Measurements from ENCODE around the gene EEF1E1. TPM values are rescaled to one million over a fixed set of nuclear protein-coding genes. Genes with fewer than 3 reads are reported as not detected.

The EEF1E1 gene
- polyA plus RNA-seq, 6 donors from 2014 or later: 59.3 to 98.1 (median 61.6) TPM

DNA sequence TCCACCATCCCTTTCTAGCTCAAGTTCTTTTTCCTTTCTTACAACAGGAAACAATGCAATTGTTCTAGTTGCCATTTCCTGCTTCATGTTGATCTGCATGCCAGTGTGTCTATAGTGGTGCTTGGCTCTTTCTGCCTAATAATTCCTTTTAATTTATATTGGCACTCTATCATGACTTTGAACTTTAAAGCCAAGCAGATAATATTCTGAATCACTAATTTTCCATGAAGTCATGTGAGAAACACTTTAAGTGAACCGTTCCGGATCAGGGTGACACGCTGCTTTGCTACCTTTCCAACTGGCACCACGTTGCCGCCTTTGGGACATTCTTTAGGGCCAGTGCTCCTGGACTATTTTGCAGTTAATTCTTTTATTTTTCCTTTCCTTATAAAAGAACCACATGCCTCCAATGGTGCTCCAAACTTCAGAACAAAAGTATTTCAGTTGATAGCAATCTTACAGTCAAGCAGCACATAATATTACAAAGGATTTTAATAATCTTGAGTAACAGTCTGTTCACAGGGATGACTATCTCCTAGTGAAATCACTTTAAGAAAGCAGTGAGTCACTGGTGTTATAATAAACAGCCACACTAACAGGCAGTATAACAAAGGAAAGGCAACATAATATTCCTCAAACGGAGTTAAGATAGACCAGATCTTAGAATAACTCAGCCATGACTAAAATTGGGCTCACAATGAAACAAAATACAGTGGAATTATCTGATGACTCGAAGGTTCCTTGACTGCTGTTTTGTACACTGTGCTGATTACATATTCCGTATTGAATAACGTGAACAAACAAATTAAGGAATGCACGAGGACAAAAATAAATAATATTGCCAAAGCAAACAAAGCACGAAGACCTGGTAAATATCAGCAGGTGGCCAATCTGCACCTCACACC is 19.1 kb downstream of the EEF1E1 start:
- Mint-ChIP-seq H3K4me3 (no peak overlapping the region), H3K27ac (peak overlapping the region in 1 of 6 donors; percentile 80), H3K36me3 (peaks cover 25 to 26% of the 10 kb centered on the region in 2 donors), H3K4me1 (peaks cover 4 to 21% (median 15%) of the 10 kb centered on the region in 3 donors), H3K9me3 (peaks cover 0 to 4% (median 0%) of the 10 kb centered on the region in 7 donors), H3K27me3 (no peaks in the 10 kb centered on the region)
- DNase-seq (no peak), ATAC-seq (ENCODE audit: low read depth in 2 of 2) (no peak)

DNA sequence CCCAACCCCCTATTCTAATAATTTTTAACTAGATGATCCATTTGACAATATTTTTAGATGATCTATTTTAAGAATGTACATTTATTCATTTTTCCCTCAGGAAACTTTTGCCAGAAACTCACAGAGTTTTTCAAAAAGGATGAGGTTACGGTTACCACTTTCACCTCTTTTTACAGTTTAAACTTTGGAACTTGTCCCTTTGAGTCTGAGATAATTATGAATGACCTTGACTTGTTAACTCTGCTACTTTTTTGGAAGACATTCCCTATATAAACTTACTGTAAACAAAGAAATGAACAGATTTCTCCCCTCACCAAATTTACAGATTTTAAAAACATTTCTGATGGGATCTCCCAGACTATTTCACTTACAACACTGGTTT is 19.8 kb downstream of the EEF1E1 start:
- Mint-ChIP-seq H3K4me1 (peaks cover 4 to 21% (median 11%) of the 10 kb centered on the region in 3 donors), H3K9me3 (peaks cover 0 to 4% (median 0%) of the 10 kb centered on the region in 7 donors), H3K27me3 (no peaks in the 10 kb centered on the region), H3K4me3 (no peak overlapping the region), H3K27ac (peak overlapping the region in 1 of 6 donors; percentile 80), H3K36me3 (peaks cover 20 to 21% of the 10 kb centered on the region in 2 donors)
- ATAC-seq (ENCODE audit: low read depth in 2 of 2) (no peak), DNase-seq (no peak)

DNA sequence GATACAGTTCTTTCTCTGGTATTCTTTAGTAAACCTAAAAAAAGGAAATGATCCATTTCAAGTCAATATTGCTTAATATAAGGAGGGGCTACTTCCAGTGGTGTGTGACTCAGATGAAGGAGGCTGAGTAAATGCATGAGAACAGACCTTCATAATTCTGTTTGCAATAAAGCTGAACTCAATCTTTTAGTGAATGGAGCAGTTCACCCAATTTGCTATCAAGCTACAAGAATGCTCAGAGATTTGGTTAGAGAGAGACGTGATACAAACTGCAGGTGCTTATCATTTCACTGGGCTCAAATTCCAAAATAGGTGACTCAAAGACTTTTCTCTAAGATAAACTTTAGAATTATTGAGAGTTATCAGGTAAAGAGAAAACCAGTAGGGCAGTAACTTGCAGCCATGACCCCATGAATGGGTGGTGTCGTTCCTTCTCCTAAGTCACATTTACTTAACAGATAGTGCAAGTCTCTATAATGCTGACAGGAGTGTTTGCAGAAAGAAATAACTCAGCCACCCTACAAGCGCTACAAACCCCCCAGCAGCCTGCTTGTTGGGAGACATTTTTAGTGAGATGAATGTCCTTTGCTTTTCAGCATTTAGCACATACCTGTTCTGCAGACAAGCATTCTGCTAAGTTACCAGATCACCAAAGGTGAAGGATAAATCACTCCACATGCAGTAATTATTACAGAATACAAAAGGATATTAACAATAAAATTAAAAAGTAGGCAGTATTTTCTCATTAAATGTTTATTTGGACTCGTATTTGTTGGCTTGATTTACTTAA is 21.8 kb downstream of the EEF1E1 start:
- peak overlapping the region in 1 of 8 donors; percentile 31 for H3K4me3 Mint-ChIP-seq
- no peak for ATAC-seq (ENCODE audit: low read depth in 2 of 2)
- H3K36me3 Mint-ChIP-seq: peaks cover 7 to 12% of the 10 kb centered on the region in 2 donors
- DNase-seq: no peak
- peaks cover 11 to 15% (median 14%) of the 10 kb centered on the region in 3 donors for H3K4me1 Mint-ChIP-seq
- no peak overlapping the region for H3K27ac Mint-ChIP-seq
- peaks cover 0 to 2% (median 0%) of the 10 kb centered on the region in 7 donors for H3K9me3 Mint-ChIP-seq
- H3K27me3 Mint-ChIP-seq: no peaks in the 10 kb centered on the region

DNA sequence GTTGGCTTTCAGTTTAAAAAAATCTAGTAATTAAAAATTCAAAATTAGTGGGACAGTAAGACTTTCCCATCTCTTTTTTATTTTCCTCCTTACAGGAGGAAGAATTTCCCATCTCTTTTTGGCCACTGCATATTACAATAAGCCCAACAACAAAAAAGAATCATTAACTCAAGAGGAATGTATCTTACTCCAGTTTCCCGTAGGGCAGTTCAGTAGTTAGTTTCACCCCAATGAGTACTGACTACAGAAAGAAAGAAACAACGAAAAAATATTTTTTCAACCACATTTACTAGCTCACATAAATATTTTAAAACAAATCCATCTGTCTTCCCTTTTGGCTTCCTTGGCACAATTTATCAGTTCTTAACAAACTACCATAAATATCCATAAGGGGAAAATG is 23.2 kb downstream of the EEF1E1 start:
- ATAC-seq (ENCODE audit: low read depth in 2 of 2): no peak
- H3K9me3 Mint-ChIP-seq: peaks cover 0 to 2% (median 0%) of the 10 kb centered on the region in 7 donors

DNA sequence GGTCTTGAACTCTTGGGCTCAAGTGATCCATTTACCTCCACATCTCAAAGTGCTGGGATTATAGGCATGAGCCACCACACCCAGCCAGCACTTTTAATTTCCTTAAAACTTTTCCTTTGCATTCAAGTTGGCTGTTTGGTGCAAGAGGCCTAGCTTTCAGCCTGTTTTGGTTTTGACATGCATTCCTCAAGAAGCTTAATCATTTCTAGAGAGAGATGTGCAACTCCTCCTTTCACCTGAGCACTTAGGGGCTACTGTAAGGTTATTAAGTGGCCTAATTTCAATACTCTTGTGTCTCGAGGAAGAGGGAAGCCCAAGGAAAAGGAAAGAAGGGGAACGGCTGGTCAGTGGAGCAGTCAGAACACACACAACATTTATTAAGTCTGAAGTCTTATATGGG is 24.4 kb downstream of the EEF1E1 start:
- Mint-ChIP-seq H3K36me3 (peaks cover 7 to 17% of the 10 kb centered on the region in 2 donors), H3K9me3 (peaks cover 0 to 2% (median 0%) of the 10 kb centered on the region in 7 donors), H3K27me3 (no peaks in the 10 kb centered on the region), H3K4me3 (no peak overlapping the region), H3K4me1 (peaks cover 13 to 15% (median 14%) of the 10 kb centered on the region in 3 donors), H3K27ac (peak overlapping the region in 1 of 6 donors; percentile 9)
- ATAC-seq (ENCODE audit: low read depth in 2 of 2): no peak
- no peak for DNase-seq

More for the DNA sequence above, 23.2 kb downstream of the EEF1E1 start:
- Mint-ChIP-seq H3K36me3 (peaks cover 7 to 17% of the 10 kb centered on the region in 2 donors), H3K27me3 (no peaks in the 10 kb centered on the region), H3K4me3 (no peak overlapping the region), H3K27ac (no peak overlapping the region), H3K4me1 (peaks cover 13 to 15% (median 14%) of the 10 kb centered on the region in 3 donors)
- DNase-seq: no peak

DNA sequence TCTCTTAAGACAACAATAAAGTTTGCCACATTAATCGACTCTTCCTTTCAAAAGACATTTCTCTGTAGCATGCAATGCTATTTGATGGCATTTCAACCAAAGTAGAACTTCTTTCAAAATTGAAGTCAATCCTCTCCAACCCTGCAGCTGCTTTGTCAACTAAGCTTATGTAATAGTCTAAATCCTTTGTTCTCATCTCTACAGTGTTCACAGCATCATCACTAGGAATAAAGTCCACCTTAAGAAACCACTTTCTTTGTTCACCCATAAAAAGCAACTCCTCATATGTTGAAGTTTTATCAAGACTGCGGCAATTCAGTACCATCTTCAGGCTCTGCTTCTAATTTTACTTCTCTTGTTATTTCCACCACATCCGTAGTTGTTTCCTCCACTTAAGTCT is 26.6 kb downstream of the EEF1E1 start:
- ATAC-seq (ENCODE audit: low read depth in 2 of 2) (no peak), DNase-seq (no peak)
- H3K27ac Mint-ChIP-seq: peak overlapping the region in 1 of 6 donors; percentile 28
- H3K9me3 Mint-ChIP-seq: peaks cover 0 to 2% (median 0%) of the 10 kb centered on the region in 7 donors
- H3K36me3 Mint-ChIP-seq: peaks cover 4 to 13% of the 10 kb centered on the region in 2 donors
- no peak overlapping the region for H3K4me3 Mint-ChIP-seq
- peaks cover 9 to 13% (median 12%) of the 10 kb centered on the region in 3 donors for H3K4me1 Mint-ChIP-seq
- H3K27me3 Mint-ChIP-seq: no peaks in the 10 kb centered on the region

DNA sequence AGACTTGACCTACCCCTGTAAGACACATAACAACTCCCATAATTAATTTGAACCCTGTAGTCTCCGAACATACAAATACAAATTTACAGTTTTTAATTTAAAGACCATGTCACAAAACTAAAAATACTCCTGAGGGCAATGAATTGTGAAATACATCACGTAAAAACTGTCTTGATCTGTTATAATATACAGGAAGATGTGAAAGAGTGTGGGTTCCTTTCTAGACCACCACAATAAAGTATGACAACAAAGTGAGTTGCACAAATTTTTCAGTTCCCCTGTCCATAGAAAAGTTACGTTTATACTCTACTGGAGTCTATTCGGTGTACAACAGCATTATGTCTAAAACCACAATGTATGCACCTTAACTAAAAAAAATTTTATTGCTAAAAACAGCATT is 27.2 kb downstream of the EEF1E1 start:
- Mint-ChIP-seq H3K4me3 (no peak overlapping the region), H3K4me1 (peaks cover 5 to 11% (median 7%) of the 10 kb centered on the region in 3 donors), H3K27me3 (no peaks in the 10 kb centered on the region), H3K9me3 (peaks cover 0 to 2% (median 0%) of the 10 kb centered on the region in 7 donors), H3K36me3 (peaks cover 0 to 13% of the 10 kb centered on the region in 2 donors), H3K27ac (no peak overlapping the region)
- no peak for ATAC-seq (ENCODE audit: low read depth in 2 of 2)
- DNase-seq: no peak

DNA sequence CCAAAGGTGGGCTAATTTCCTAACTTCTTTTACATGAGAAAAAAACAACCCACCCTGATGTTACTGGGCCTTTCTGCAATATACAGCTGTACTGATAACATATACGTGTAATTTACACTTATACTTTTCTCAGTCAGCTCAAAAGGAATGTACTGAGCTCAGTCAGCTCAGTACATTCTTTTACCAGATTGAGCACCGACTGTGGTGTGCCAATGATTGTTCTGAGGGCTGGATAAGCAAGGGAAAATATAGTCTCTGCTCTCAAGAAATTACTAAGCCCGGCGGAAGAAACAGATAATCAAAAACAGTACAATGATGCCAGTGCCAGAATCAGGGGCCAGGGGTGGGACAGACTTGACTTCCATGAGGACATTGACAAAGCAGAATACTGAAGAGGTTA is 28.1 kb downstream of the EEF1E1 start:
- H3K36me3 Mint-ChIP-seq: peaks cover 0 to 13% of the 10 kb centered on the region in 2 donors
- no peak overlapping the region for H3K27ac Mint-ChIP-seq
- DNase-seq: no peak
- no peak overlapping the region for H3K4me3 Mint-ChIP-seq
- peaks cover 0 to 2% (median 0%) of the 10 kb centered on the region in 7 donors for H3K9me3 Mint-ChIP-seq
- ATAC-seq (ENCODE audit: low read depth in 2 of 2): no peak
- H3K27me3 Mint-ChIP-seq: no peaks in the 10 kb centered on the region
- H3K4me1 Mint-ChIP-seq: peaks cover 0 to 11% (median 7%) of the 10 kb centered on the region in 3 donors

DNA sequence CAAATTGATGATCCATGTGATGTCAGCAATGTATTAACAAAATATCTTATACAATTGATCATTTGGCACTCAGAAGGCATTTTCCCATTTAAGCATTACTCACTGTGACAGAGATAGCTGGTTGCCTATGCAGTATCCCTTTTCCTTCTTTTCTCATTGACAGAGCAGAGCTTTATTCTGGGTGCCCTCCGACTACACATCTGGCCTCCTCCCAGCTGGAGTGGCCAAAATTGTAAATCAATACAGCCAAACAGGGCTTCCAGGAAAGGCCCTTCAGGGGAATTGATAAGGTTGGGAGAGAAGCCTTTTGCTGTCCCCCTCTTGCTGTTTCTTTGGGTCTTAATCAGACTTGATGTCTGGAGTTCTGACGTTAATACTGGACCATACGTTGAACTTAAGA is 28.6 kb downstream of the EEF1E1 start:
- no peak for ATAC-seq (ENCODE audit: low read depth in 2 of 2)
- H3K4me3 Mint-ChIP-seq: no peak overlapping the region
- peaks cover 0 to 2% (median 0%) of the 10 kb centered on the region in 7 donors for H3K9me3 Mint-ChIP-seq
- no peak overlapping the region for H3K27ac Mint-ChIP-seq
- DNase-seq: no peak
- H3K4me1 Mint-ChIP-seq: peaks cover 0 to 11% (median 7%) of the 10 kb centered on the region in 3 donors
- H3K36me3 Mint-ChIP-seq: peaks cover 0 to 13% of the 10 kb centered on the region in 2 donors
- H3K27me3 Mint-ChIP-seq: no peaks in the 10 kb centered on the region

DNA sequence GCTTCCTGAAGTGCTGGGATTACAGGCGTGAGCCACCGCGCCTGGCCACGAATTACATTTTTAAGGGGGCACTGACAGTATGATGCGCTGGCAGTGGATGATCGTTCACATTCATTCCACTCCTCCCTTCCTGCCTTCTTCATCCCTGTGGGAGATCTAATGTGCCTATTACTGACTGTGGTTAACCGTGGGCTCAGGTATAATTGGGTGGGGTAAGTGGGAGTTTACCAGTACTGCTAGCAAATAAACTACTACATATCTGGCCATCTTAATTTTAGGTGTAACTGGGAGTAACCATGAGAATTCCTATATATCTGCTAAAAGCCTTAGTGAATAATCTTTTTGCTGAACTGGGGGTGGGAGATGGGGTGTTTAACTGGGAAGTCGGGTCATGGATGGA is 31.6 kb downstream of the EEF1E1 start:
- DNase-seq (no peak), ATAC-seq (ENCODE audit: low read depth in 2 of 2) (no peak)
- Mint-ChIP-seq H3K27me3 (no peaks in the 10 kb centered on the region), H3K36me3 (peaks cover 0 to 5% of the 10 kb centered on the region in 2 donors), H3K4me1 (peaks cover 0 to 3% (median 1%) of the 10 kb centered on the region in 3 donors), H3K9me3 (no peaks in the 10 kb centered on the region), H3K27ac (no peak overlapping the region), H3K4me3 (no peak overlapping the region)

DNA sequence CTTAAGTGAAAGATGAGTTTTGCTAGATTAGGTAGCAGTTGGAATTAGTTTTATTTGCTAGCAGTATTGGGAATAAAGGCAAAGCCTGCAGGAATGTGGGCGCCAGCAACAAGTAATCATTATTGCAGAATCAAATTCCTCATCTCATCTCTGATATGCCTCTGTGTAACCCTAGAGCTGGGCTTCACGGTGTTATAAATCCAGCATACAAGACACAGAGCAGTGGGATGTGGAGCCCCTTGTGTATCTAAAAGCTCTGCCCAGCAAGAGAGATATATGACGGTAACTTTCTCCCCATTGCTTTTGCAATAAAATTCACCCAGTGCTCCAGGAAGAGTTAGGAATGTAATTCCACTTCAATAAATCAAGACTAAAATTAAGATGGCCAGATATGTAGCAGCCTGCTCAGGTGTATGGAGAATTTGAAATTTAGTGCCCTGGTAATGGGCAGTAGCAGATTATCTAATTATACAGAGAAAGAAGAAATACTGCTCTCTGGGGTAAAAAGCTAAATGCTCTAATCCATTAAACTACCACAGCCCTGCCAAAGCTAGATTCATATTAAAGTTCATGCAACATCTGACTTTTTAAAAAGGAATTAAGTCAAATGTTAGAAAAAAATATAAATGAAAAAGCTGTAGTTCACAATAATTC is 32.6 kb downstream of the EEF1E1 start:
- Mint-ChIP-seq H3K27me3 (no peaks in the 10 kb centered on the region), H3K27ac (no peak overlapping the region), H3K4me1 (peaks cover 0 to 9% (median 0%) of the 10 kb centered on the region in 3 donors), H3K4me3 (peak overlapping the region in 1 of 8 donors; percentile 7), H3K36me3 (no peaks in the 10 kb centered on the region), H3K9me3 (no peaks in the 10 kb centered on the region)
- DNase-seq: no peak
- no peak for ATAC-seq (ENCODE audit: low read depth in 2 of 2)

DNA sequence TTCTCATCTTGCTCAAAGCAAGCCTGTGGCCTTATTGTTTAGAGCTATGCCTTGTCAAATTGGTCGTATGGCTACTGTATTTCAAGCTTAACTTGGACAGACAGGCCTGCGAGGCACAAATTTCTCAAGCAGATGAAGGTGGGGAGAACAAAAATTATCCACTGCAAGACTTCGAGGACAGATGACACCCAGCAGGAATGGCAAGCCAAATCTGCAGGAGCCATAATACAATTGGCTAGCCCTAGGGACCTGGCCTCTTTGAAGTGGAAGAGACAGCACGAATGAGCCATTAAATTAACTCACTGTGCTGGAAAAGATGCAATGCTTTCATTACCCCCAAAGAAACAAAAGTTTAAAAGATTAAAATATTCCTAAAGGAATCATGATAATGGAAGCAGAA is 33.2 kb downstream of the EEF1E1 start:
- no peak for ATAC-seq (ENCODE audit: low read depth in 2 of 2)

DNA sequence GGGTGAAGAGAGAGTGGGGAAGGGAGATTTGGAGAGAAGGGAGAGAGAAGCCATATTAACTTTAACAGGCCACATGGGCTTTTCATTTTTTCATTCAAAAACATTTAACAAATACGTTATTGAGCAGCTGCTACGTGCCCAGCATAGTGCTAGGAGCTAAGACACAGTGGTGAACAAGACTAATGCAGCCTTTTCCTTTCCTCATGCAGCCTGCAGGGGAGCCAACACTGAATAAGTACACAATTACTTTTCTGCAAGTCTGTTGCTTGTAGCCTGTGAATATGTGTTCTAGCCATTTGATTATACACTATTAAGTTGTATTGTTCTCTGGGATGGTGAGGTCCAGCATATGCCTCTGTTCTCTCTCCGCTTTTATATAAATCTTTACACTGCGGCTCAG is 36.2 kb downstream of the EEF1E1 start:
- Mint-ChIP-seq H3K27me3 (no peaks in the 10 kb centered on the region), H3K27ac (peak overlapping the region in 4 of 6 donors; percentile 1 to 94 (median 72)), H3K4me3 (peak overlapping the region in 1 of 8 donors; percentile 93), H3K36me3 (no peaks in the 10 kb centered on the region), H3K4me1 (peaks cover 0 to 18% (median 0%) of the 10 kb centered on the region in 3 donors), H3K9me3 (no peaks in the 10 kb centered on the region)
- no peak for DNase-seq
- no peak for ATAC-seq (ENCODE audit: low read depth in 2 of 2)

More for the DNA sequence above, 33.2 kb downstream of the EEF1E1 start:
- H3K4me1 Mint-ChIP-seq: peaks cover 0 to 14% (median 0%) of the 10 kb centered on the region in 3 donors
- no peaks in the 10 kb centered on the region for H3K27me3 Mint-ChIP-seq
- DNase-seq: no peak
- H3K9me3 Mint-ChIP-seq: no peaks in the 10 kb centered on the region
- no peak overlapping the region for H3K27ac Mint-ChIP-seq
- no peaks in the 10 kb centered on the region for H3K36me3 Mint-ChIP-seq
- H3K4me3 Mint-ChIP-seq: peak overlapping the region in 1 of 8 donors; percentile 7

All from naive B cell (primary cell).